GM23338 (cell line): Measurements from ENCODE around the gene SIDT2. TPM values are rescaled to one million over a fixed set of nuclear protein-coding genes. Genes with fewer than 3 reads are reported as not detected.
A peak's percentile ranks its signal among the peaks of the same experiment; 100 is the strongest.

Source experiments
- ZNF114 ChIP-seq: fragments of 250-450 bp; sonication (Bioruptor Pico); IDR thresholded peaks from 2 replicates; pipeline ENCODE4 v1.5.0; 2020; ENCODE audit warnings: mild to moderate bottlenecking, moderate library complexity
- ZNF331 ChIP-seq: fragments of 250-450 bp; sonication (Bioruptor Pico); IDR thresholded peaks from 2 replicates; pipeline ENCODE4 v1.5.0; 2020; ENCODE audit warnings: low read depth, mild to moderate bottlenecking, moderate library complexity
- polyA plus RNA-seq: library from polyadenylated mRNA; unstranded; fragments of >200 nt; fragmentation: Nextera tagmentation; extraction: Ambion mirVana; gene quantifications from 2 replicates; pipeline ENCODE4 v1.2.1, GENCODE V29; 2016
- total RNA-seq: library from RNA; depleted of rRNA; stranded (reverse); fragments of >200 nt; shearing (Covaris generic); gene quantifications from 2 replicates; pipeline ENCODE4 v1.2.3, GENCODE V29; 2014
- TF ChIP-seq, protein P1 (sequence below): fragments of 250-450 bp; sonication (Bioruptor Pico); IDR thresholded peaks from 2 replicates; pipeline ENCODE4 v1.5.0; 2020; ENCODE audit warnings: mild to moderate bottlenecking, moderate library complexity
- TF ChIP-seq, protein P2 (sequence below), 2 experiments: fragments of 200-600 bp in 1 of 2; sonication (generic) in 1 of 2; conservative IDR thresholded peaks; 2 replicates each; pipeline versions ENCODE4 v1.5.1 to v1.6.1; 2016 to 2017; ENCODE audit warnings: antibody characterized with exemption in 2 of 2, low read depth in 2 of 2, mild to moderate bottlenecking in 2 of 2, moderate library complexity in 1 of 2
- TF ChIP-seq, protein P3 (sequence below): IDR thresholded peaks from 2 replicates; pipeline ENCODE4 v1.6.1; 2016; ENCODE audit warnings: antibody characterized with exemption

The SIDT2 gene
- total and polyA plus RNA-seq, 2 experiments from 2014 or later = 7.5 to 12.1 TPM

DNA sequence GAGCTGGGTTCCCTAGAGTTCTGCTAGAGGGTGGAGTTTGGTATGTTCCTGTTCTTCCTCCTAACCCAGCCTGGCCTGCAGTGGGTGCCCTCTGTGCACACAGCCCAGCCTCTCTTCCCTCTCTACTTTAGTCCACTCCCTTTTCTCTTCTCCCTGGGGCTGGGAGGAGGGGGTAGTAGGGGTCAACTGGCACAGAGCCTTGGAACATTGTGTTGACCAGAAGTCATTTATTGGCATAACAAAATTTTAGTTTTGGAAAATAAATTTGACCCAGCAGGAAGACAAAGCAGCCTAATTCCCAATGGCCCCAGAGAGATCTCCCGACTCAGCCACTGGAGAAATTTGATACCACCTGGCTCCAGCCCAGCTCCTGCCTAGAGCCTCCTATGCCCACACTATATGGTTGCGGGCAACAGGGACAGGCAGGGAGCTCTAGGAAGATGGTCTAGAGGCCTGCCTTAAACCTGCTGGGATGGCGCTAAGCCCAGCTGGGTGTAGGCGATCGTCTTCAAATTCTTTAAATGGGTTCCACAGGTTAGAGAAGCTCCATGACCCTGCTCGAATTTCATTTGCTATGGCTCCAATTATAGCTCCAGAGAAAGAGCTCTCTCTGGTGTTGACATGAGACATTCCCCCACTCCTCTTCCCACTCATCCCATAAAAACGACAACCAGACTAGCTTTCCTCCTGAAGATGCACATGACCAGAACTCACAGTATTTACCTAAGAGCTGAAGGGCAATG, 43.4 kb downstream of the SIDT2 start (continued):
- TF ChIP-seq, protein P1, sequence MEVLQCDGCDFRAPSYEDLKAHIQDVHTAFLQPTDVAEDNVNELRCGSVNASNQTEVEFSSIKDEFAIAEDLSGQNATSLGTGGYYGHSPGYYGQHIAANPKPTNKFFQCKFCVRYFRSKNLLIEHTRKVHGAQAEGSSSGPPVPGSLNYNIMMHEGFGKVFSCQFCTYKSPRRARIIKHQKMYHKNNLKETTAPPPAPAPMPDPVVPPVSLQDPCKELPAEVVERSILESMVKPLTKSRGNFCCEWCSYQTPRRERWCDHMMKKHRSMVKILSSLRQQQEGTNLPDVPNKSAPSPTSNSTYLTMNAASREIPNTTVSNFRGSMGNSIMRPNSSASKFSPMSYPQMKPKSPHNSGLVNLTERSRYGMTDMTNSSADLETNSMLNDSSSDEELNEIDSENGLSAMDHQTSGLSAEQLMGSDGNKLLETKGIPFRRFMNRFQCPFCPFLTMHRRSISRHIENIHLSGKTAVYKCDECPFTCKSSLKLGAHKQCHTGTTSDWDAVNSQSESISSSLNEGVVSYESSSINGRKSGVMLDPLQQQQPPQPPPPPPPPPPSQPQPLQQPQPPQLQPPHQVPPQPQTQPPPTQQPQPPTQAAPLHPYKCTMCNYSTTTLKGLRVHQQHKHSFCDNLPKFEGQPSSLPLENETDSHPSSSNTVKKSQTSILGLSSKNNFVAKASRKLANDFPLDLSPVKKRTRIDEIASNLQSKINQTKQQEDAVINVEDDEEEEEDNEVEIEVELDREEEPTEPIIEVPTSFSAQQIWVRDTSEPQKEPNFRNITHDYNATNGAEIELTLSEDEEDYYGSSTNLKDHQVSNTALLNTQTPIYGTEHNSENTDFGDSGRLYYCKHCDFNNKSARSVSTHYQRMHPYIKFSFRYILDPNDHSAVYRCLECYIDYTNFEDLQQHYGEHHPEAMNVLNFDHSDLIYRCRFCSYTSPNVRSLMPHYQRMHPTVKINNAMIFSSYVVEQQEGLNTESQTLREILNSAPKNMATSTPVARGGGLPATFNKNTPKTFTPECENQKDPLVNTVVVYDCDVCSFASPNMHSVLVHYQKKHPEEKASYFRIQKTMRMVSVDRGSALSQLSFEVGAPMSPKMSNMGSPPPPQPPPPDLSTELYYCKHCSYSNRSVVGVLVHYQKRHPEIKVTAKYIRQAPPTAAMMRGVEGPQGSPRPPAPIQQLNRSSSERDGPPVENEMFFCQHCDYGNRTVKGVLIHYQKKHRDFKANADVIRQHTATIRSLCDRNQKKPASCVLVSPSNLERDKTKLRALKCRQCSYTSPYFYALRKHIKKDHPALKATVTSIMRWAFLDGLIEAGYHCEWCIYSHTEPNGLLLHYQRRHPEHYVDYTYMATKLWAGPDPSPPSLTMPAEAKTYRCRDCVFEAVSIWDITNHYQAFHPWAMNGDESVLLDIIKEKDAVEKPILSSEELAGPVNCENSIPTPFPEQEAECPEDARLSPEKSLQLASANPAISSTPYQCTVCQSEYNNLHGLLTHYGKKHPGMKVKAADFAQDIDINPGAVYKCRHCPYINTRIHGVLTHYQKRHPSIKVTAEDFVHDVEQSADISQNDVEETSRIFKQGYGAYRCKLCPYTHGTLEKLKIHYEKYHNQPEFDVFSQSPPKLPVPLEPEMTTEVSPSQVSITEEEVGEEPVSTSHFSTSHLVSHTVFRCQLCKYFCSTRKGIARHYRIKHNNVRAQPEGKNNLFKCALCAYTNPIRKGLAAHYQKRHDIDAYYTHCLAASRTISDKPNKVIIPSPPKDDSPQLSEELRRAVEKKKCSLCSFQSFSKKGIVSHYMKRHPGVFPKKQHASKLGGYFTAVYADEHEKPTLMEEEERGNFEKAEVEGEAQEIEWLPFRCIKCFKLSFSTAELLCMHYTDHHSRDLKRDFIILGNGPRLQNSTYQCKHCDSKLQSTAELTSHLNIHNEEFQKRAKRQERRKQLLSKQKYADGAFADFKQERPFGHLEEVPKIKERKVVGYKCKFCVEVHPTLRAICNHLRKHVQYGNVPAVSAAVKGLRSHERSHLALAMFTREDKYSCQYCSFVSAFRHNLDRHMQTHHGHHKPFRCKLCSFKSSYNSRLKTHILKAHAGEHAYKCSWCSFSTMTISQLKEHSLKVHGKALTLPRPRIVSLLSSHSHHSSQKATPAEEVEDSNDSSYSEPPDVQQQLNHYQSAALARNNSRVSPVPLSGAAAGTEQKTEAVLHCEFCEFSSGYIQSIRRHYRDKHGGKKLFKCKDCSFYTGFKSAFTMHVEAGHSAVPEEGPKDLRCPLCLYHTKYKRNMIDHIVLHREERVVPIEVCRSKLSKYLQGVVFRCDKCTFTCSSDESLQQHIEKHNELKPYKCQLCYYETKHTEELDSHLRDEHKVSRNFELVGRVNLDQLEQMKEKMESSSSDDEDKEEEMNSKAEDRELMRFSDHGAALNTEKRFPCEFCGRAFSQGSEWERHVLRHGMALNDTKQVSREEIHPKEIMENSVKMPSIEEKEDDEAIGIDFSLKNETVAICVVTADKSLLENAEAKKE = no peak
- TF ChIP-seq, protein P2, sequence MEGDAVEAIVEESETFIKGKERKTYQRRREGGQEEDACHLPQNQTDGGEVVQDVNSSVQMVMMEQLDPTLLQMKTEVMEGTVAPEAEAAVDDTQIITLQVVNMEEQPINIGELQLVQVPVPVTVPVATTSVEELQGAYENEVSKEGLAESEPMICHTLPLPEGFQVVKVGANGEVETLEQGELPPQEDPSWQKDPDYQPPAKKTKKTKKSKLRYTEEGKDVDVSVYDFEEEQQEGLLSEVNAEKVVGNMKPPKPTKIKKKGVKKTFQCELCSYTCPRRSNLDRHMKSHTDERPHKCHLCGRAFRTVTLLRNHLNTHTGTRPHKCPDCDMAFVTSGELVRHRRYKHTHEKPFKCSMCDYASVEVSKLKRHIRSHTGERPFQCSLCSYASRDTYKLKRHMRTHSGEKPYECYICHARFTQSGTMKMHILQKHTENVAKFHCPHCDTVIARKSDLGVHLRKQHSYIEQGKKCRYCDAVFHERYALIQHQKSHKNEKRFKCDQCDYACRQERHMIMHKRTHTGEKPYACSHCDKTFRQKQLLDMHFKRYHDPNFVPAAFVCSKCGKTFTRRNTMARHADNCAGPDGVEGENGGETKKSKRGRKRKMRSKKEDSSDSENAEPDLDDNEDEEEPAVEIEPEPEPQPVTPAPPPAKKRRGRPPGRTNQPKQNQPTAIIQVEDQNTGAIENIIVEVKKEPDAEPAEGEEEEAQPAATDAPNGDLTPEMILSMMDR (conservative IDR thresholded peaks at IDR 0.05; ENCODE audit: low read depth in 2 of 2) = peak in 1 of 2 experiments; percentile 17; a peak in 1 of 4 replicates
- TF ChIP-seq, protein P3, sequence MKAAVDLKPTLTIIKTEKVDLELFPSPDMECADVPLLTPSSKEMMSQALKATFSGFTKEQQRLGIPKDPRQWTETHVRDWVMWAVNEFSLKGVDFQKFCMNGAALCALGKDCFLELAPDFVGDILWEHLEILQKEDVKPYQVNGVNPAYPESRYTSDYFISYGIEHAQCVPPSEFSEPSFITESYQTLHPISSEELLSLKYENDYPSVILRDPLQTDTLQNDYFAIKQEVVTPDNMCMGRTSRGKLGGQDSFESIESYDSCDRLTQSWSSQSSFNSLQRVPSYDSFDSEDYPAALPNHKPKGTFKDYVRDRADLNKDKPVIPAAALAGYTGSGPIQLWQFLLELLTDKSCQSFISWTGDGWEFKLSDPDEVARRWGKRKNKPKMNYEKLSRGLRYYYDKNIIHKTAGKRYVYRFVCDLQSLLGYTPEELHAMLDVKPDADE = no peak
- TF ChIP-seq ZNF331 (CRISPR knock-in tag) (no peak), ZNF114 (CRISPR knock-in tag) (no peak)
